ENCODE measurements around the gene SF3B2.
A peak's percentile ranks its signal among the peaks of the same experiment; 100 is the strongest.
"Not testable (repeated sequence)": the region's sequence is repeated elsewhere in the genome, so short reads cannot be mapped to it uniquely, and the experiment has no call there.

The SF3B2 gene, protein sequence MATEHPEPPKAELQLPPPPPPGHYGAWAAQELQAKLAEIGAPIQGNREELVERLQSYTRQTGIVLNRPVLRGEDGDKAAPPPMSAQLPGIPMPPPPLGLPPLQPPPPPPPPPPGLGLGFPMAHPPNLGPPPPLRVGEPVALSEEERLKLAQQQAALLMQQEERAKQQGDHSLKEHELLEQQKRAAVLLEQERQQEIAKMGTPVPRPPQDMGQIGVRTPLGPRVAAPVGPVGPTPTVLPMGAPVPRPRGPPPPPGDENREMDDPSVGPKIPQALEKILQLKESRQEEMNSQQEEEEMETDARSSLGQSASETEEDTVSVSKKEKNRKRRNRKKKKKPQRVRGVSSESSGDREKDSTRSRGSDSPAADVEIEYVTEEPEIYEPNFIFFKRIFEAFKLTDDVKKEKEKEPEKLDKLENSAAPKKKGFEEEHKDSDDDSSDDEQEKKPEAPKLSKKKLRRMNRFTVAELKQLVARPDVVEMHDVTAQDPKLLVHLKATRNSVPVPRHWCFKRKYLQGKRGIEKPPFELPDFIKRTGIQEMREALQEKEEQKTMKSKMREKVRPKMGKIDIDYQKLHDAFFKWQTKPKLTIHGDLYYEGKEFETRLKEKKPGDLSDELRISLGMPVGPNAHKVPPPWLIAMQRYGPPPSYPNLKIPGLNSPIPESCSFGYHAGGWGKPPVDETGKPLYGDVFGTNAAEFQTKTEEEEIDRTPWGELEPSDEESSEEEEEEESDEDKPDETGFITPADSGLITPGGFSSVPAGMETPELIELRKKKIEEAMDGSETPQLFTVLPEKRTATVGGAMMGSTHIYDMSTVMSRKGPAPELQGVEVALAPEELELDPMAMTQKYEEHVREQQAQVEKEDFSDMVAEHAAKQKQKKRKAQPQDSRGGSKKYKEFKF

DNA sequence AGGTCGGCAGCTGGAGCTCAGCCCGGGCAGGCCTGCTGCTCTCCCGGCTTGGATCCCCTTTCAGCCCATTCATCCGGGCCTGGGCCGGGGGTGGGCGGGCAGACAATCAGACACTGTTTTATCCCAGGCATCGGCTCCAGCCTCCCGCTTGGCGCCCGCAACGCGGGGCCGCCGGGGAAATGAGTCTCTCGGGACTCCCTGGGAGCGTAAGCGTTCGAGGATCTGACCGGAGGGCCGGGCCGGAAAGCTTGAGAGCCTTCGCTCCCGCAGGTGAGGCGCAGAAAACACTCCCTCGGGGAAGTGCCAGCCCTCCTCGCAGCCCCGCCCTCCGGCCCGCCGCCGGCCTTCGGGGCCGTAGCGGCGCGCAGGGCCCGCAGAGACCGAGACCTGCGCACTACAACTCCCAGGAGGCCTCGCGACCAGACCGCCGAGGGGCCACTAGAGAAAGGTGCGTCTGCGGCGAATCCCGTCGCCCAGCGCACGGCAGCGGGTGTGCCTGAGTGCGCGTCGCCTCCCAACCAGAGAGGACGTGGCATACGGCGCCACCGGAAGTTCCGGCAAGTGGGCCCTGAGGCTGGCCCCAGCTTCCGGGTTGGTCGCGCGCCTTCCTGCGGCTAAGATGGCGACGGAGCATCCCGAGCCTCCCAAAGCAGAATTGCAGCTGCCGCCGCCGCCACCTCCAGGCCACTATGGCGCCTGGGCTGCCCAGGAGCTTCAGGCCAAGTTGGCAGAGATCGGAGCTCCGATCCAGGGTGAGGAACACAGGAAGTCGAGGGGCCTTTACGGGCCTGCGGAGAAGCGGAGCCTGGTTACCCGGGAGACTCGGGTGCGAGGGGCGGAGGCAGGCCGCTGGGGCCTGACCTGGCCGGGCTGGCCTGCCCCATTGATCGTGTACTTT lies at the start of gene SF3B2:
Gene SF3B2, plus strand, starts transcription at position 599 of the 898 bp plus-strand sequence. Its CDS starts 21 bp downstream, at position 620.
- DNase-seq, result peak; percentile 93

DNA sequence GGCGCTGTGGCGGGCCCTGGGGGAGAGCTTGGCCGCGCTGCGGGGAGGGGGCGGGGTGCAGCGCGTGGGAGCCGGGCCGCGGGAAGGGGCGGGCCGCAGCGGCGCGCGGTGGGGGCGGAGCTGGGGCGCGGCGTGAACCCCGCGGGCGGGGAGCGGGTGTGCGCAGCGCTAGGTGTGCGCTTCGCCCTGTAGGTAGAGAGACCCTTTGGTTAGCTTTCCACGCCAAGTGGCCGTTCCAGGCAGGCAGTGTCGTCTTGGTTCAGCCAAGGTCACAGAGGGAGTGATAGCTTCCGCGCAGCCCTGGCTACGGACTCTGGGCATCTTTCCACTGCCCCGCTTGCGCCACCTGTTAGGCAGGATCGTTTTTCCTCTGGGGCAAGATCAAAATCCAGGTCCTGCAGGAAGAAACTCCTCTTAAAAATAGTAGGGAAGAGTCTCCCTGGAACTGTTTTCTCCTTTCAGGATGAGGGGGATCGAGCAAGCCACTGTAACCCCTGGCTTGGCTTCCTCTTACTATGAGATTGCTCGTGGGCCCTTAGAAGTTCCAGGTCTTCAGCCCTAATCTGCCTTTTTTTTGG lies 49.4 kb upstream of the SF3B2 start:
- DNase-seq, result no peak

DNA sequence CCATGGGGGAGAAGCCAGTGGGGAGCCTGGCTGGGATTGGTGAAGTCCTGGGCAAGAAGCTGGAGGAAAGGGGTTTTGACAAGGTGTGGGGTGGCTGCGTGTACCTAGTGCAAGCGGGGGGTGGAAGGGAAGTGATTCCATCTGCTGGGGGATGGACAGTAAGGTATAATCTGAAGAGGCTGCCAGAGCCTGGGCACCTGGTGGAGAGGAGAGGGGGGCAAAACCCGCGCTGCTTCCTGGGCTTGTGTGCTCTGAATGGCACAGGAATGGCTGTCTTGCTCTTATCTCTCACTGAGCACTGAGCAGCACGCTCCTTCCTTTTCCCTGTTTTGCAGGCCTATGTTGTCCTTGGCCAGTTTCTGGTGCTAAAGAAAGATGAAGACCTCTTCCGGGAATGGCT lies 48.9 kb upstream of the SF3B2 start:
- DNase-seq, result no peak

DNA sequence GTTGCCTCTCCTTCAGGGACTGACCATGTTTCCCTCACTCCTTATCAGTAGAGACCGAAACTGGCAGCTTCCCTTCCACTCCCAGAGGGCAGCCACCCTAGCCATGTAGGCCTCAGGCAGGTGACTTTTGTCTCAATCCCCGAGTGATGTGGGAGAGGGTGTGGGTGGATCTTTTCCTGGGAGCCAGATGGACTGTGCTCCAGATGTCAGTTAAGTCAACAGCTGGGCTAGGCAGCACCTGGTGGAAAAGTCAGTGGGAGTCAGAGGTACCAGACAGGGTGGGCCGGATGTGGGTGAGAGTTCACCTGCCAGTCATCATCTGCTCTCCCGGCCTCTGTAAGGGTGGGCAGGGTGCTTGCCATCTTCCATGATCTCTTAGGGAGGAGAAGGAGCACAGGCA lies 48.0 kb upstream of the SF3B2 start:
- DNase-seq, result no peak

DNA sequence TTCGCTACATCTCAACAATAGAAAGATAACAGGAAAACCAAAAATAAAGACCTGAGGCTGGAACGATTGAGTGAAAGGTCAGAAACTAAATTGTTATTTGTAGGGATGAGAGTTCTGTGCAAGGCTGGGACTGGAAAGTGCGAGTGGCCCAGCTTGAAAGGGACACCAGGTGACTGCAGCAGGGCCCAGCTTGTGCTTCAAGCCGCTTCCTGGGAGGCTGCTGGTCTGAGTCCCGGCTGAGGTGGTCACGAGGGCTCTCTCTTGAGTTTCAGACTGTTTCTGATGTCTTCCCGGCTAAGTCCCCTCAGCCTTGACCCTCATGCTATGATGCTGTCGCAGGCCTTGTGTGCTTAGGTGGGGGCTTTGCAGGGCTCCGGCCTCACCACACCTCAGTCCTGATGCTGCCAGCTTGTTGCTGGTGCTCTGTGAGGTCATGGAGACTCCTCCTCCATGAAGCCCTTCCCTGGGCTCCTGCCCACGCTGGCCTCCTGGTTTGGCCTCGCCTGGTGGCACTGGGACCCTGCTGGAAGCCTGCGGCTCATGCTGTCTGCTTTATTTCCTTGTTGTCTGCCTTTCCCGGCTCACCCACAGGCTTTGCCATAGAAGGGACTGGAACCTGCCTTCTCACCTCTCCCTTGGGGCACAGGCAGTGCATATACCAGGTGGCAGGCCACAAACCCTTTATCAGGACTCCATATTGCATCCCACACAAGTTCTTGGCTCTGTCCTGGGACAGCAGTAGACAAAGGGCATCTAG lies 45.9 kb upstream of the SF3B2 start:
- no peak for DNase-seq

DNA sequence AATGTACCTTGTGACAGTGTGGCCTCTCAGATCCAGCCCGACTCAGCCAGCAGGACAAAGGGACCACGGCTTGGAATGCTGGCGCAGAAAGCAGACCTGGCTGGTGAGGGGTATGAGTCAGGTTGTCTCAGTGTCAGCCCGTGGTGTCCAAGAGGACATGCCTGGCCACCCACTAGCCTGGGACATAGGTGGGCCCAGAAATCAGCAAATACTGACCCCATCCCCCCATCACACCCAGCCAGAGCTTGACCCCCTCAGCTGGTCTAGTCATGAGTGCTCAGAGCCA lies 45.3 kb upstream of the SF3B2 start:
- no peak for DNase-seq

DNA sequence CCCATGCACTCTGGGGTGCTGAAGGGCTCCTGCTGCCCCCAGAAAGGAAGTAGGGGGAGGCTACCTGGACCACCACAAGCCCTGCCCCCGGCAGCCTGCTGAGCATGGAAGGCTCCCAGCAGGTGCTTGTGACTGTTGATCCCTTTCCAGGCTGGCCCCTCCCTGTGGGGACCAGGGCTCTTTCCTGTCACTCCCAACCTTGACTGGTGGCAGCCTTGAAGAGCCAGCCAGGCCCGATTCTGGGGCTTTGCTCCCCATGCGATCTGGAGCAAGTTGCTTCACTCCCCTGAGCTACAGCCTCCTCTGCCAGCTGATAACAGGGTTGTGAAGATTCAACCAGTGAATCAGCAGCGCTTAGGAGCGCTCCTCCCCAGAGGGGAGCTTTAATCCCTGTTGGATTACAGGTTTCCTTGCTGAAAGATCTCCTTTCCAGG lies 44.9 kb upstream of the SF3B2 start:
- no peak for DNase-seq

DNA sequence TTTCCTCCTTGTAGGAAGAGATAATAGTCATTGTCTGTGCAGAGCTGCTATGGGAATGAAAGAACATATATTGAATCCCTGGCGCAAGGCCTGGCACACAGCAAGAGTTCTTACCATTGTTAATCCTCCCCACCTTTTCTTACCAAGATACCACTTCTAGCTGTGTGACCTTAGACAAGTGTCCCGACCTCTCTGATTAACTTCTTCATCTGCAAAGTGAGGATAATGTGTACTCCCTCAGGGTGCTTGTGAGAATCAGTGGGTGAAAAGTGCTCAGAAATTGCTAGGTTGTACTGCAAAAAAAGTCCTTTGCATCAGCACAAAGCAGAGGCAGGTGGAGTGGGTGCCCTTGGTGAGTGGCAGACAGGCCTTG lies 44.1 kb upstream of the SF3B2 start:
- no peak for DNase-seq

DNA sequence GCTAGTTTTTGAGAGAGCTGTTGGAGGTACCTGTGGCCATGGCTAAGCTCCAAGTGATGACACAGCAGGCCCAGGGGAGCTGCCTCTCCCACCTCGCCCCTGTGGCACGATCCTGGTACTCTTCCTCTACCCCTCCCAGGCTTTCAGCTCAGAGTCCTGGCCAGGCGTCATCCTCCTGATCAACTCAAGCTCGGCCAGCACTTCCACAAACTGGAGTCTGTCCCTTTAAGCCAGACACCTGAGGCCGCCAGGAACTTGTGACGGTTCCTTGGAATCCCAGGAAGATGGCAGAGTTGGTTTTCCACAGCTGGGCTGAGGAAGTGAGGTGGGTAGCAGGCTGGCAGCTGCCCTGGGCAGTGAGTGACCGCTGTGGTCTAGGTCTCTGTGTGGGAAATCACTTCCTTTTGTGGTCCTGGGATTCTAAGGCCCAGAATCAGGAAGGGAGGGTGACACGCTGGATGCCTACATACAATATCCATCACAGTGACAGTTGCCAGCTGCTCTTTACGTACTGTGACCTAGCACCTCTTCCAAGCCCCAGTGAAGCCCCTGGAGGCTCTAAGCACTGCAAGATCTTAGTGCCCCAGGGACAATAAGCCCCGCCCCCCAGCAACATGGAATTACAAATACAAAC lies 43.6 kb upstream of the SF3B2 start:
- no peak for DNase-seq

DNA sequence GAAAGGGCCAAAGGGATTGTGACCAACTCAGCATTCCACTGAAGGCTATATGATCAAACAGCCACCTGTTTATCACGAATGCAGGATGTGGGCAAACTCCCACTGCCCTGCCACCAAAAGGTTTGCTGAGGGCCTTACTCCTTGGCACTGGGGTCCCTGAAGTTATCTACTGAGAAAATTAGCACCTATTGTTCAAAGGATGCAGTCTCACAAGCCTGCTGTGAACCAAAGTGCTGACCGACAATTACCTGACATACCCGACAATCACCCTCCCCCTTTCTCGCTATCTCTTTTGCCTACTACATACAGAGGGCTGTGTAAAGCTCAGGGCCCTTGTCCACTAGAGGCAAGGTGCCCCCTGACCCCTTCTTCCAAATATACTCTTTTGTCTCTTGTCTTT lies 42.1 kb upstream of the SF3B2 start:
- DNase-seq, result not testable (repeated sequence)

DNA sequence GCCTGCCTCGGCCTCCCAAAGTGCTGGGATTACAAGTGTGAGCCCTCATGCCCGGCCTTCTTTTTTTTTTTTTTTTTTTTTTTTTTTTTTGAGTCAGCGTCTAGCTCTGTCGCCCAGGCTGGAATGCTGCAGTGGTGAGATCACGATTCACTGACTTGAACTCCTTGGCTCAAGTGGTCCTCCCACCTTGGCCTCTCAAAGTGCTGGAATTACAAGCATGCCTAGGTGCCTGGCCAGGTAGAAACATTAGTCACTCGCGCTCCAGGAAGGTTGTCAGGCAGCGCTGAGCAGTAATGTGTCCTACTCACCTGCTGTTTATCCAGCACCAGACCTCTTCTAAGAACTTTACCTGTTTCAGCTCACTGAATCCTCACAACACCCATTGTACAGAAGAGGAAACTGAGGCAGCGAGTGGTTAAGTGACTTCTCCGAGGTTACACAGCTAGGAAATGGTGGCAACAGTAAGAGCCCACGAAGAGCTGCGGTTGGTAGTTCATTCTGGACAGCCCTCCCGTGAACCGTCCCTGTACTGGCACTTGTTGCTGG lies 40.9 kb upstream of the SF3B2 start:
- no peak for DNase-seq

DNA sequence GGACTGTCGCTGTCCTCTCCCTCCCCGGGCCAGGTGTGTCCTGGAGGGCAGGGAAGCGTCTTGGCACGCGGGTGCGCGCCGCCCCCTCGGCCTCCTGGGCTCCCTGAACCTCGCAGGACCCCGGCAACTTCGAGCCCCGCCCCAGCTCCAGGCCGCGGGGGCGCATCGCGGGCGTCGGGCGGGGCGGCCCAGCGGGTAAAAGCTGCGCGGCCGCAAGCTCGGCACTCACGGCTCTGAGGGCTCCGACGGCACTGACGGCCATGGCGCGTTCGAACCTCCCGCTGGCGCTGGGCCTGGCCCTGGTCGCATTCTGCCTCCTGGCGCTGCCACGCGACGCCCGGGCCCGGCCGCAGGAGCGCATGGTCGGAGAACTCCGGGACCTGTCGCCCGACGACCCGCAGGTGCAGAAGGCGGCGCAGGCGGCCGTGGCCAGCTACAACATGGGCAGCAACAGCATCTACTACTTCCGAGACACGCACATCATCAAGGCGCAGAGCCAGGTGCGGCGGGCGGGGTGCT lies 40.3 kb upstream of the SF3B2 start, which contains the start of gene CST6:
Gene CST6, plus strand, starts transcription at position 224 of the 519 bp plus-strand sequence. Its CDS starts 37 bp downstream, at position 261.
- DNase-seq, result no peak

DNA sequence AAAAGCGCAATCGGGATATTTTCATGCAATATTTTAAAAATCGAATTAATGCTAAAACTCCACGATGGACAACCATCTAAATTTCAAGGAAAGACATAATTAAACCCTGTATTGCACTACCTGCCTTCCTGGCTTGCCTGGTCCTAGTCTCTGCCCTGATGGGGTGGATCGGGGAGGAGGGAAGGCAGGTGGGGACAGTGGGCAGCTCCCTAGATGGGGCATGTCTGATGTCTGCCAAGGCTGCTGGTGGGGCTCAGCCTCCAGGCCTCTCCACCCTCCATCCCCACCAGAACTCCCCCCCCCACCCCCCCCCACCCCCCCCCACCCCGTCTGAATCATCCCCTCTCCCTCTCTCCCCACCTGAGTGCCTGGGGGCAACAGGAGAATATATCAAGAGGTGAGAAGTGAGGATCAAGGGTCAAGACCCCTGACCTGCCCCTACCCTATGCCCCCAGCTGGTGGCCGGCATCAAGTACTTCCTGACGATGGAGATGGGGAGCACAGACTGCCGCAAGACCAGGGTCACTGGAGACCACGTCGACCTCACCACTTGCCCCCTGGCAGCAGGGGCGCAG lies 39.7 kb upstream of the SF3B2 start:
- no peak for DNase-seq

DNA sequence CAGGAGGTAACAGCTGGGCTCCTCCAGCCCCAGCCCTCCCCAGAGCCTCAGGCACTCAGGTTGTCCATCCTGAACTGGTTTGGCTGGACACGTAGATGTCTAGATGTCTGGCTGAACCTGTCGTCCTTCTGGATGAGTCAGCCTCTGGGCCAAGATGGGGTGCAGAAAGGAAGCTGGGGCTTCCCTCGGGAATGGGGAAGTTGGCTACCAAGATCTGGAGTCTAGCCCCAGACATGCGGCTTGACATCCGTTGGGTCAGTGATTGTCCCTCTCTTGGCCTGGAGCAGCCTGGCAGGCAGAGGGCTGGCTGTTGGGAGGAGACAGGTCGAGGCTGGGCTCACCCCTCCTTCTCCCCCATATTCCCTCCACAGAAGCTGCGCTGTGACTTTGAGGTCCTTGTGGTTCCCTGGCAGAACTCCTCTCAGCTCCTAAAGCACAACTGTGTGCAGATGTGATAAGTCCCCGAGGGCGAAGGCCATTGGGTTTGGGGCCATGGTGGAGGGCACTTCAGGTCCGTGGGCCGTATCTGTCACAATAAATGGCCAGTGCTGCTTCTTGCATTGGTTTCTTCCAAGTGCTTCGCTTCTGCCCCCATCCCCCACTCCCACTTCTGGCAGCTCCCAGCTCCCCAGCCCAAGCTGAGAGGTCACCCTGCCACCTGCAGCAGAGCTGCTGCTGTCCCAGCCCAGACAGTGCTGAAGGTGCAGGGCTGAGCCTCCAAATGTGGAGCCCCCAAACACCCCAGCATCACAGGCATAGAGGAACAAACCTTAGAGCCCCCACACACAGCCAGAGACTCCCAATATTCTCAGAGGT lies 39.0 kb upstream of the SF3B2 start:
- no peak for DNase-seq

DNA sequence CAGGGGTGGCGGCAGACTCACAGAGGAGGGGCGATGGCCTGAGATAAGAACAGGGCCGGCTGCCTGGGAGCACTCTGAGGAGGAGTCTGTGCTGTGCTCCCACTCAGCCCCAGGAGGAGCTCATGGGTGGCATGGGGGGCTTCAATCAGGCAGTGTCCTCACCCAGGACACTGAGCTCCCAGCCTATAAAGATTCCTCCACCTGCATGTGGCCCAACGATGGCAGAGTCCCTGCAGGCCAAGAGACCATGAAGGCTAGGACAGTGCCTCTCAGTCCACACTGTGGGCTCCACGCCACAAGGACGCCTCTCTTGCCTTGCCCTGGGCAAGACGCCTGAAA lies 38.4 kb upstream of the SF3B2 start:
- no peak for DNase-seq

DNA sequence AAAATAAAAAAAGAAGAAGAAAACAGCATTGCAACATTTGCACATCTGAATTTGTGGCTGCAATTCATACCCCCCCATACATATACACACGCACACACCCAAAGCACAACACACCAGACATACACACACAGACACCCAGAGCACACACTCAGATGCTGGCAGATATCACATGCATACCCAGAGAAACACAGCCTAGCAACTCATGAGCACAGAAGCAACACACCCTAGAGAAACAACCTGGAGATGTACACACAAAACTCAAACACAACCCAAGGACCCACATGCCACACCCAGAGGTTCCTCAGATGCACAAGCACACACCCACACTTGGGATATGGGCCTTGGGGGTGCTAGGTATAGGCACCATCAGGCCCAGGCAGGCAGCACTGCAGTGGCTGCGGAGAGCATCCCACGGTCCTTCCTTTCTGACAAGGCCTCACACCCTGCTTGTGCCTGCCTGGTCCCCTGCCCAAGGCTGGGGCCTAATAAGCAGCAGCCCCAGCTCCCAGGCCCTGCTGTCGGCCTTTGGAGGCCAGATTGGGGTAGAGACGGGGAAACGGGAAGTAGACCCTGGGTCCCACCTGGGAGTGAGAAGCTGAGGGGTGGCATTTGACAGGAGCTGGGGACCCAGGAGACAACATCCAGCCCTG lies 37.2 kb upstream of the SF3B2 start:
- no peak for DNase-seq

DNA sequence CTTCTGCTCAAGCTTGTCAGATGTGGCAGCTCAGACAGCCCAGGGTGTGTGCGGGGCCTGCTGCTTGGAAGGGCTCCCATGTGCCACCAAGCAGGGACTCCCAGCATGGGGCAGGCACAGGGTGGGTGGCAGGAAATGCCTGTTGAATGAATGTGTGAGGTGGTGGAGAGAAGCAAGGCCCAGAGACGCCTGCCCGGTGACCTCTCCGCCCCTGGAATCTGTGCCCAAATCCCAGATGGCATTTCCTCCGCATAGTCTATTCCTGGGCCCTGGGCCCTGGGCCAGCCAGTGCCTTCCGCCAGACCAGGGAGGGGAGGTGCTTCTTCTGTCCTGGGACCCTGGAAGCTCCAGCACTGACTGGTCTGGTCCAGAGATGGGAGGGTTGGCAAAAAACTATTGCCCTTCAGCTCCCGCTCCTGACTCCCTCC lies 36.7 kb upstream of the SF3B2 start:
- DNase-seq, result no peak

DNA sequence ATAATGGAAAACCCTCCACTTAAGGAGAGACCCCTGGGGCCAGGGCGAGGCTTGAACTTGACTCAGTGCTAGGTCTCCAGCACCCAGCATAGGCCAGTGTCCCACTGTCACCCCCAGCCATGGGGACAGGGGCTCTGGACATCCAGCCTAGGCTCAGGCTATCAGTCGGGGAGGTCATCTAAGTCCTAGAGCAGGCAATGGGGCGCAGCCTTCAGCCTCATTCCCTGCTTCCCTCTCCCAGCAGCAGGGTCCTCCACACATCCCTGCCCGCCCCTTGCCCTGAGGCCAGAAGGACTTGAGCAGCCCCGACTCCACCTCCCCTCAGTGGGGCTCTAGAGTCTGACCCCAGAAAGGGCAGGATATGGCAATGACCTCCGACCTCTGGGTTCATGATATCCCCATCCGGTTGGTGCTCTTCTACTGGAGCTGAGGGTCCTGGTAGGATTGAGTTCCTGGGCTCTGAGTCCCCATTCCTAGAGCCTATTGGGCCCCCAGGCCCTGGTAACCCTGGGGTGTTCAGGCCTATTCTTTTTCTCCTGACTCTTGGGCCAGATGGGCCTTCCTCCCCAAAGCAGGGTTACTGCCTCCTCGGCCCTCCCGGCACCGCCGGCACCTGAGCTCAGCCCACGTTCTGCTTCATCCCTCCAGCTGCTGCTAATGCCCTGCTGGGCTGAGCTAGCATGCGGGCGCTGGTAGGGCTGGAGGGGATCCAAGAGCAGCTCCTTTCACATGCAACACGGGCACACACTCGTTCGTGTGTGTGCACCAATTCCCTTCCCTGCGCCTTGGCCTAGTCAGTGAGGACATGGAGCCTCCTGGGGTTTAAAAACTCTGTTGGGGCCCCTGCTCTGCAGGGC lies 36.0 kb upstream of the SF3B2 start:
- no peak for DNase-seq

All from activated CD4-positive, alpha-beta T cell treated with anti-CD3 and anti-CD28 coated beads, Interleukin-2, amount 50 U/mL, for 1 hour (primary cell).